DOHH2 (cell line): ENCODE measurements around the gene DGKD.

Experiments used
- EZH2phosphoT487 ChIP-seq: fragments of 200-600 bp; sonication (generic); IDR thresholded peaks from 2 replicates; pipeline ENCODE4 v1.6.1; 2017; ENCODE audit warnings: borderline replicate concordance, mild to moderate bottlenecking, antibody characterized with exemption, low read length, moderate library complexity, mixed read lengths
- TF ChIP-seq, protein P1 (sequence below): fragments of 200-600 bp; sonication (generic); IDR thresholded peaks from one replicate; pipeline ENCODE4 v1.5.1; 2014; ENCODE audit warnings: antibody characterized with exemption, mild to moderate bottlenecking, low read depth, low read length; ENCODE audit not compliant: poor library complexity, severe bottlenecking

DNA sequence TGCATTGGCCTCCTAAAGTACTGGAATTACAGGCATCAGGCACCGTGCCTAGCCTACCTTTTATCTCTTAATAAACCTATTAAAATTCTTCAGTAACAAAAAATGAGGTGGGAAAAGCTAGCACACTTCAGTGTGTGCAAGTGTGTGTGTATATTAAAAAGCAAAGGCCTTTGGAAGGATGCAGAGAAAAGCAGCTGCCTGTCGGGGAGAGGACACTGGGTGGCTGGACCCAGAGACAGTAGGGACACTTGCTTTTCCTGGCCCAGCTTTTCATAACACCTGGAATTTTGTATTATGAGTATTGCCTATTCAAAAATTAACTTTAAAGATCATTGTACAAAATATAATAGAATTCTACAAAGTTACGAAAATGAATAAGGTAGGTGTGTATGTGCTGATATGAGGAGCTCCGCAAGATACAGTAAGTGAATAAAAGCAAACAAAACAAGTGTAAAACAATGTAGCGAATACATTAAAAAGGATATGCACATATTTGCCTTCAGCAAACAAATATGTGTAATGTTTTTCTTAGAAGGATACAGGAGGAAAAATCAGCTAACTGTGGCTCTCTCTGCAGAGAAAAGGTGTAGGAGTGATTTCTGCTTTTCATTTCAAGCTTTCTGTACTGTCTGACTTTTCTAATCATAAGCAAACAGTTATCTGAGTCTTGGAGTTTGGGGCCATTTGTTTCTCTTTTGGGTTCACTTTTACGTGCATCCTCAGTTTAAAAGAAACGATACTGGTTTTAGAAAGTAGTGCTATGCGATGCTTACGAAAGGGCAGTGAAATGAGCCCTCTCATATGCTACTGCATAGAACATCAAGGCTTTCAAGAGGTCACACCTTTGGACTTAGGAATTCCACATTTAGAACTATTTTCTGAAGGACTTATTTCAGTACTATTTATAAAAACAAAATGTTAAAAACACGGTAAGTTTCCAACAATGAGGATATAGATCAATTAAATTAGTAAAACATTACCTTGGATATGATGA is 141.5 kb downstream of the DGKD start:
- TF ChIP-seq, protein P1, sequence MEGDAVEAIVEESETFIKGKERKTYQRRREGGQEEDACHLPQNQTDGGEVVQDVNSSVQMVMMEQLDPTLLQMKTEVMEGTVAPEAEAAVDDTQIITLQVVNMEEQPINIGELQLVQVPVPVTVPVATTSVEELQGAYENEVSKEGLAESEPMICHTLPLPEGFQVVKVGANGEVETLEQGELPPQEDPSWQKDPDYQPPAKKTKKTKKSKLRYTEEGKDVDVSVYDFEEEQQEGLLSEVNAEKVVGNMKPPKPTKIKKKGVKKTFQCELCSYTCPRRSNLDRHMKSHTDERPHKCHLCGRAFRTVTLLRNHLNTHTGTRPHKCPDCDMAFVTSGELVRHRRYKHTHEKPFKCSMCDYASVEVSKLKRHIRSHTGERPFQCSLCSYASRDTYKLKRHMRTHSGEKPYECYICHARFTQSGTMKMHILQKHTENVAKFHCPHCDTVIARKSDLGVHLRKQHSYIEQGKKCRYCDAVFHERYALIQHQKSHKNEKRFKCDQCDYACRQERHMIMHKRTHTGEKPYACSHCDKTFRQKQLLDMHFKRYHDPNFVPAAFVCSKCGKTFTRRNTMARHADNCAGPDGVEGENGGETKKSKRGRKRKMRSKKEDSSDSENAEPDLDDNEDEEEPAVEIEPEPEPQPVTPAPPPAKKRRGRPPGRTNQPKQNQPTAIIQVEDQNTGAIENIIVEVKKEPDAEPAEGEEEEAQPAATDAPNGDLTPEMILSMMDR, result no peak
- no peak for TF ChIP-seq EZH2phosphoT487
